DND-41 (cell line): ENCODE data around the gene DESI1.

Source experiments
- CTCF ChIP-seq: IDR thresholded peaks from 2 replicates; pipeline ENCODE4 v1.5.1; 2012; ENCODE audit warnings: borderline replicate concordance, low read length, moderate library complexity, mild to moderate bottlenecking; ENCODE audit not compliant: poor library complexity, severe bottlenecking; ENCODE audit errors: extremely low read depth
- EZH2 ChIP-seq: IDR thresholded peaks from 3 replicates; pipeline ENCODE4 v1.6.1; 2012; ENCODE audit warnings: borderline replicate concordance, low read depth, mild to moderate bottlenecking, moderate library complexity, low read length, inconsistent platforms; ENCODE audit not compliant: severe bottlenecking

GRCh38 chr22:41664490-41664889, 43.6 kb upstream of the DESI1 start:
- no peak for TF ChIP-seq CTCF
- no peak for TF ChIP-seq EZH2
